ENCODE data around the gene SPNS2. TPM values are rescaled to one million over a fixed set of nuclear protein-coding genes. Genes with fewer than 3 reads are reported as not detected.

Gene SPNS2
- total RNA-seq, 1 experiment from 2014 or later: 1.6 TPM

DNA sequence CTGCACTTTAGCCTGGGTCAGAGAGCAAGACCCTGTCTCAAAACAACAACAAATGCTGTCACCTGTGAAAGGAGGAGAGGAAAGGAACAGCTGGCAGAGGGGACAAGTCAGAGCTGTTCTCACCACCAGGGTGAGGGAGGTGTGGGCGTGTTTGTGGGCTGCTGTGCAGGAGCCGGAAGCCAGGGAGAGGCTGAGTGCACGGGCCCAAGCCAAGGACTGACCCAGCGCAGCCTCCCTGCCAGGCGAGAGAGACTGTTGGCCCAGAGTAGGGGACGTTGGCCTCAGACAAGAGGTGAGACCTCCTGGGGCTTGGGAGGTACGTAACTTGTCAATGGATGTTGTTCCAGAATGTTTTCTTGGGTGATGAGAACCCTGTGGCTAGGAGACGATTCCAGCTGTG, 10.7 kb downstream of the SPNS2 start (continued):
- TF ChIP-seq, protein P1, sequence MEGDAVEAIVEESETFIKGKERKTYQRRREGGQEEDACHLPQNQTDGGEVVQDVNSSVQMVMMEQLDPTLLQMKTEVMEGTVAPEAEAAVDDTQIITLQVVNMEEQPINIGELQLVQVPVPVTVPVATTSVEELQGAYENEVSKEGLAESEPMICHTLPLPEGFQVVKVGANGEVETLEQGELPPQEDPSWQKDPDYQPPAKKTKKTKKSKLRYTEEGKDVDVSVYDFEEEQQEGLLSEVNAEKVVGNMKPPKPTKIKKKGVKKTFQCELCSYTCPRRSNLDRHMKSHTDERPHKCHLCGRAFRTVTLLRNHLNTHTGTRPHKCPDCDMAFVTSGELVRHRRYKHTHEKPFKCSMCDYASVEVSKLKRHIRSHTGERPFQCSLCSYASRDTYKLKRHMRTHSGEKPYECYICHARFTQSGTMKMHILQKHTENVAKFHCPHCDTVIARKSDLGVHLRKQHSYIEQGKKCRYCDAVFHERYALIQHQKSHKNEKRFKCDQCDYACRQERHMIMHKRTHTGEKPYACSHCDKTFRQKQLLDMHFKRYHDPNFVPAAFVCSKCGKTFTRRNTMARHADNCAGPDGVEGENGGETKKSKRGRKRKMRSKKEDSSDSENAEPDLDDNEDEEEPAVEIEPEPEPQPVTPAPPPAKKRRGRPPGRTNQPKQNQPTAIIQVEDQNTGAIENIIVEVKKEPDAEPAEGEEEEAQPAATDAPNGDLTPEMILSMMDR (IDR thresholded peaks at IDR 0.05 in 2 of 3, conservative IDR thresholded peaks at IDR 0.05 in 1 of 3; ENCODE audit: borderline replicate concordance in 1 of 3, insufficient read depth in 1 of 3, low read depth in 2 of 3, low read length in 2 of 3): no peak
- no peak for TF ChIP-seq ZFX (IDR thresholded peaks at IDR 0.05)
- no peak for TF ChIP-seq SIN3A (IDR thresholded peaks at IDR 0.05; ENCODE audit: low read depth)
- TF ChIP-seq EZH2 (IDR thresholded peaks at IDR 0.05): no peak
- TF ChIP-seq ELF1 (IDR thresholded peaks at IDR 0.05; ENCODE audit: borderline replicate concordance, low read depth): no peak
- no peak for TF ChIP-seq CBX3 (IDR thresholded peaks at IDR 0.05; ENCODE audit: low read depth)

DNA sequence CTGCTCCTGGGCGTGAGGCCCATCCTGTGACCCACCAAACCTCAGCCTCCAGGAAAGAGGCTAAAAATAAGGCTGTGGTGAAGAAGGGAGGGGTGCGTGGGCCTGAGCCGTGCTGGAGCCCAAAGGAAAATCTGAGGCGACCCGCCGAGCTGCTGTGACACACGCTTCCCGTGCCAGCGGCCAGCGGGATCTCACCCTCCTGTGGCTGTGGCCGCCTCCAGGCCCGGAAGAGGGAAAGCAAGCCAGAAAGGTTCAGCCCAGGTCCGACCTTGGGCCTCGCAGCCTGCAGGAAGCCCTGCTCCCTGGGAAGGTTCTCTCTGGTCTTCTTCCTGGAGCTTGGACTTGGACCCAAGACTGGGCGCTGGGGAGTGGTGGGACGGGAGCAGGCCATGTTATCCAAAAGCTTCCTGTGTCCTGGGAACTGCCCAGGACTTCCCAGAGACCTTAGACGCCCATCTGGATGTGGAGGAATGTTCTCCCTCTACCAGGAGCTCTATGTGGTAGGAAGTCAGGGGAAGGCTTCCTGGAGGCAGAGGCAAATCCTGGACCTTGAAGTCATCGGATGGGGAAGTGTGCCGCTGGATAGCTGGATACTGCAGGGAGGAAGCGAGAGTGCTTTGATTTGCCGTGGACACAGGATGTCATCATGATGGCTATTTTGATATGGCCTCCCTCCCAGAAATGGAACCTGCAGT, 11.4 kb downstream of the SPNS2 start:
- Histone ChIP-seq H3K9me2 (ENCODE audit: insufficient read depth) (no peaks in the 10 kb centered on the region), H3K9me3 (ENCODE audit: control insufficient read depth in 1 of 2, insufficient read depth in 1 of 2, low read depth in 1 of 2, low read length in 2 of 2) (no peaks in the 10 kb centered on the region), H3K36me3 (ENCODE audit: control insufficient read depth in 1 of 2, insufficient read depth in 2 of 2, low read length in 2 of 2) (no peaks in the 10 kb centered on the region), H4K20me1 (ENCODE audit: insufficient read depth) (no peaks in the 10 kb centered on the region), H3K79me2 (ENCODE audit: insufficient read depth, low read length) (no peaks in the 10 kb centered on the region), H3K9ac (ENCODE audit: low read length) (no peak overlapping the region), H3K27me3 (ENCODE audit: insufficient read depth, low read length) (no peaks in the 10 kb centered on the region), H3K27ac (ENCODE audit: low read depth, low read length) (no peak overlapping the region), H3K4me2 (ENCODE audit: low read length) (no peak overlapping the region), H3K4me1 (ENCODE audit: control insufficient read depth in 1 of 2, insufficient read depth in 2 of 2, low read length in 2 of 2) (peaks cover 14 to 28% of the 10 kb centered on the region in 2 experiments), H2AFZ (ENCODE audit: low read depth, low read length, poor library complexity, severe bottlenecking) (no peak overlapping the region), H3K4me3 (replicated peaks in 1 of 2; ENCODE audit: low read depth in 1 of 2, low read length in 2 of 2) (no peak overlapping the region)
- ATAC-seq: no peak
- TF ChIP-seq, protein P1 (IDR thresholded peaks at IDR 0.05 in 2 of 3, conservative IDR thresholded peaks at IDR 0.05 in 1 of 3; ENCODE audit: borderline replicate concordance in 1 of 3, insufficient read depth in 1 of 3, low read depth in 2 of 3, low read length in 2 of 3): no peak
- TF ChIP-seq SP1 (IDR thresholded peaks at IDR 0.05; ENCODE audit: low read depth) (no peak), SIN3A (IDR thresholded peaks at IDR 0.05; ENCODE audit: low read depth) (no peak), CBX3 (IDR thresholded peaks at IDR 0.05; ENCODE audit: low read depth) (no peak)
- intact Hi-C loops (cut with micrococcal nuclease): no loop called here
- no peak for DNase-seq (ENCODE audit: low read depth, low spot score)
- POLR2A ChIA-PET: interaction anchor here (0.6 kb wide), 1 partner anchor 69 kb away, joined by 3 read pairs; no protein-coding TSS in a partner anchor
- RAD21 ChIA-PET (ENCODE audit: low non-redundant PET in 1 of 2, low total read pairs in 2 of 2, uncharacterized antibody in 2 of 2, unreplicated experiment in 2 of 2): no interaction called here
- CTCF ChIA-PET: no interaction called here
- no TSS peak for BruUV-seq (replicated peaks)

All from HCT116 (cell line).